Naive thymus-derived CD4-positive, alpha-beta T cell (primary cell): ENCODE measurements around the gene STX1A. TPM values are rescaled to one million over a fixed set of nuclear protein-coding genes. Genes with fewer than 3 reads are reported as not detected.

ENCODE experiments used
- ATAC-seq: fragments of 150-1000 bp; cut with Tn5 transposase; 2 replicates; pipeline ENCODE4 v1.10.0; 2021; ENCODE audit warnings: mild to moderate bottlenecking, moderate library complexity
- CTCF ChIA-PET: fragments of 350-600 bp; sonication (Branson Sonifier 250); formaldehyde crosslinking; loops from one replicate; lab custom pipeline; 2021; ENCODE audit warnings: antibody characterized with exemption; lab: Charles Lee
- POLR2A ChIA-PET: fragments of 350-600 bp; sonication (Branson Sonifier 250); formaldehyde crosslinking; loops from one replicate; lab custom pipeline; 2021; ENCODE audit warnings: antibody characterized with exemption, inconsistent platforms; lab: Charles Lee
- DNase-seq, 9 donors: peaks; one replicate each; pipeline versions ENCODE4 v3.0.0 to v3.0.0-alpha.2; 2020 to 2022; ENCODE audit warnings: mixed read lengths in 1 of 9
- H3K27ac ChIP-seq: one replicate; pipeline ENCODE4 v1.7.0; 2013; ENCODE audit warnings: mild to moderate bottlenecking, low read depth, low read length, moderate library complexity
- H3K27me3 ChIP-seq, 2 donors: one replicate each; pipeline ENCODE4 v1.7.0; 2013; ENCODE audit warnings: low read length in 2 of 2, mild to moderate bottlenecking in 2 of 2, moderate library complexity in 2 of 2; ENCODE audit not compliant: control insufficient read depth in 2 of 2, insufficient read depth in 2 of 2
- H3K36me3 ChIP-seq, 3 experiments: 1 replicate in 2 of 3; 2 replicates in 1 of 3; pipeline ENCODE4 v1.7.0; 2013; ENCODE audit warnings: low read length in 3 of 3, mild to moderate bottlenecking in 3 of 3, moderate library complexity in 1 of 3; ENCODE audit not compliant: insufficient read depth in 3 of 3, control insufficient read depth in 2 of 3
- H3K4me1 ChIP-seq, 2 donors: one replicate each; pipeline ENCODE4 v1.7.0; 2013; ENCODE audit warnings: low read length in 2 of 2, mild to moderate bottlenecking in 2 of 2, moderate library complexity in 1 of 2; ENCODE audit not compliant: control insufficient read depth in 2 of 2, insufficient read depth in 2 of 2
- H3K4me3 ChIP-seq: 2 replicates; pipeline ENCODE4 v1.7.0; 2013; ENCODE audit warnings: mild to moderate bottlenecking, low read length
- H3K9me3 ChIP-seq, 3 experiments: 1 replicate in 2 of 3; 2 replicates in 1 of 3; pipeline ENCODE4 v1.7.0; 2013; ENCODE audit warnings: low read length in 3 of 3; ENCODE audit not compliant: control insufficient read depth in 2 of 3
- H3K27ac Mint-ChIP-seq, 9 donors: one replicate each; pipeline ENCODE4 v1.8.0; 2020 to 2022; ENCODE audit warnings: mixed read lengths in 9 of 9, mild to moderate bottlenecking in 8 of 9, moderate library complexity in 5 of 9, inconsistent platforms in 2 of 9
- H3K27me3 Mint-ChIP-seq, 5 donors: one replicate each; pipeline ENCODE4 v1.8.0; 2021 to 2022; ENCODE audit warnings: mixed read lengths in 5 of 5, mild to moderate bottlenecking in 1 of 5
- H3K36me3 Mint-ChIP-seq, 5 donors: one replicate each; pipeline ENCODE4 v1.8.0; 2020 to 2022; ENCODE audit warnings: mixed read lengths in 5 of 5, mild to moderate bottlenecking in 3 of 5, inconsistent platforms in 1 of 5
- H3K4me1 Mint-ChIP-seq, 7 donors: one replicate each; pipeline ENCODE4 v1.8.0; 2020 to 2022; ENCODE audit warnings: mixed read lengths in 7 of 7, mild to moderate bottlenecking in 3 of 7, inconsistent platforms in 1 of 7
- H3K4me3 Mint-ChIP-seq, 10 donors: one replicate each; pipeline ENCODE4 v1.8.0; 2020 to 2022; ENCODE audit warnings: mild to moderate bottlenecking in 10 of 10, mixed read lengths in 10 of 10, moderate library complexity in 6 of 10, inconsistent platforms in 2 of 10
- H3K9me3 Mint-ChIP-seq, 11 donors: one replicate each; pipeline ENCODE4 v1.8.0; 2020 to 2022; ENCODE audit warnings: mixed read lengths in 11 of 11, mild to moderate bottlenecking in 4 of 11, inconsistent platforms in 1 of 11, moderate library complexity in 1 of 11
- intact Hi-C, 2 donors: fragments of 100-400 bp; cut with micrococcal nuclease; formaldehyde crosslinking; loops; one replicate each; pipeline ENCODE4 v1.15.1; 2023
- polyA plus RNA-seq, 2 donors: library from polyadenylated mRNA; unstranded; fragments of 300-500 nt; fragmentation: Illumina TruSeq; gene quantifications; one replicate each; pipeline ENCODE4 v1.2.3, GENCODE V29; 2021
- total RNA-seq, 6 experiments: library from RNA in 5 of 6; stranded (reverse) in 5 of 6; gene quantifications; 1 replicate in 5 of 6; 2 replicates in 1 of 6; pipeline ENCODE4 v1.2.3 and lab custom pipeline; 2021 to 2026

STX1A gene
- total and polyA plus RNA-seq, 7 experiments from 2014 or later: 1.2 to 13.4 (median 9.8) TPM

DNA sequence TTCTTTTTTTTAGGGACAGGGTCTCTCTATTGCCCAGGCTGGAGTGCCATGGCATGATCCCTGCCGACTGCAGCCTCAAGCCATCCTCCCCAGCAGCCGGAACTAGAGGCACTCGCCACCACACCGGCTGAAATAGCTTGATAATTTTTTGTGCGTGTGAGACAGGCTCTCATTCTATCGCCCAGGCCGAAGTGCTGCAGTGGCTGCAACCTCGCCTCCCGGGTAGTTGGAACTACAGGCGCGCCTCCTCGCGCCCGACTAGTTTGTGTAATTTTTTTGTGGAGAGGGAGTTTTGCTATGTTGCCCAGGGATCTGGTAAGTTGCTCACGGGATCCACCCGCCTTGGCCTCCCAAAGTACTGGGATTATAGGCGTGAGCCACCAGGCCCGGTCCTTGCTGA, 34.2 kb downstream of the STX1A start:
- no peaks in the 10 kb centered on the region for H3K9me3 Mint-ChIP-seq
- intact Hi-C loops: no loop called here
- ChIA-PET POLR2A (interaction anchor here (0.6 kb wide), 1 partner anchor 8 kb away, joined by 4 read pairs; no protein-coding TSS in a partner anchor), CTCF (interaction anchor here (0.6 to 0.8 kb wide), 2 partner anchors 206 to 385 kb away, joined by 3 read pairs; no protein-coding TSS in a partner anchor)
- DNase-seq (no peak), ATAC-seq (no peak)
- peak overlapping the region in 1 of 9 donors; percentile 45 for H3K27ac Mint-ChIP-seq
- Histone ChIP-seq H3K36me3 (peaks cover 0 to 52% (median 0%) of the 10 kb centered on the region in 3 experiments), H3K9me3 (no peaks in the 10 kb centered on the region), H3K27ac (no peak overlapping the region), H3K4me1 (peaks cover 17% of the 10 kb centered on the region in 2 donors), H3K4me3 (no peak overlapping the region), H3K27me3 (no peaks in the 10 kb centered on the region)
- peaks cover 21 to 61% (median 42%) of the 10 kb centered on the region in 7 donors for H3K4me1 Mint-ChIP-seq
- no peaks in the 10 kb centered on the region for H3K27me3 Mint-ChIP-seq
- peak overlapping the region in 8 of 10 donors; percentile 13 to 91 (median 55) for H3K4me3 Mint-ChIP-seq
- peaks cover 9 to 32% (median 25%) of the 10 kb centered on the region in 5 donors for H3K36me3 Mint-ChIP-seq

DNA sequence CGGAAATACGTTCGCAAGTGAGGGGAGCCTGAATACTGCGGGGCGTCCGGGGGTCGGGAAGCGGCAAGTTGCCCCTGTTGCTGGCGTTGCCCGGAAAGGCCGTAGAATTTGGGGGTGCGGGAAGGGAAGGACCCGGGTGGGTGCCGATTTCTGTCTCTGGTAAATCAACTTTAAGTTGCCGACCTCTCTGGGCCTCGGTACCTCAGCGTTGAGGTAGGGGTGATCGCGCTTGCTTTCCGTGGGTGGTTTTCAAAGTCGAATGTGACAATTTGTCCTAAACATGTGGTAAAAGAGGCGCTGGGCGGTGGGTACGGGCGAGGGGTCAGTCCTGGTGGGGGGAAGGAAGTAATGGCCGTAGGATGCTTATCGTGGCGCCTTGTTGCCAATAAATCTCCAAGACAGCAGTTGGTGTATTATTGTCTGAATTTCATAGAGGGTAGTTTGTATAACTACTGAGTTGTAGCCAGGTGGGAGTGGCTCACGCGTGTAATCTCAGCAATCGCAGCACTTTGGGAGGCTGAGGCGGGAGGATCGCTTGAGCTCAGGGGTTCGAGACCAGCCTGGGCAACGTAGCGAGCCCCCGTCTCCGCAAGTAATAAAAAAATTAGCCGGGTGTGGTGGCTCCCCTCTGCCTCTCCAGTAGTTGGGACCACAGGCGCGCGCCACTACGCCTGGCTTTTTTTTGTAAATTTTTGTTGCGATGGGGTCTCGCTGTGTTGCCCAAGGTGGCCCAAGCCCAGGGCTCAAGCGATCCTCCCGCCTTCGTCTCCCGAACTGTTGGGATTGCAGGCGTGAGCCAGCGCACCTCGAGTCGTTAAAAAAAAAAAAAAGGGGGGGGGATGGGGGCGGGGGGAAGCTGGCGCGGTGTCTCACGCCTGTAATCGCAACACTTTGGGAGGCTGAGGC, 35.4 kb downstream of the STX1A start:
- DNase-seq (no peak), ATAC-seq (no peak)
- Mint-ChIP-seq H3K4me3 (peak overlapping the region; percentile 91 to 98 (median 96)), H3K27ac (peak overlapping the region; percentile 91 to 97 (median 95)), H3K9me3 (no peaks in the 10 kb centered on the region), H3K27me3 (no peaks in the 10 kb centered on the region), H3K4me1 (peaks cover 21 to 65% (median 44%) of the 10 kb centered on the region in 7 donors), H3K36me3 (peaks cover 9 to 28% (median 21%) of the 10 kb centered on the region in 5 donors)
- Histone ChIP-seq H3K27ac (peak overlapping the region; percentile 91), H3K4me1 (peaks cover 17% of the 10 kb centered on the region in 2 donors), H3K4me3 (peak overlapping the region; percentile 97), H3K9me3 (no peaks in the 10 kb centered on the region), H3K27me3 (no peaks in the 10 kb centered on the region), H3K36me3 (peaks cover 0 to 53% (median 0%) of the 10 kb centered on the region in 3 experiments)
- CTCF ChIA-PET: interaction anchor here (0.6 kb wide), 1 partner anchor 19 kb away, joined by 5 read pairs; no protein-coding TSS in a partner anchor
- intact Hi-C loops: loop anchor here (1.0 to 2.0 kb wide), 10 partner anchors 17 to 855 kb away; partner anchors contain the start of genes ABHD11 (in 2 of the 2), BAZ1B (in 2 of the 2), STX1A (in 2 of the 2) and TBL2 (in 2 of the 2)
- POLR2A ChIA-PET: interaction anchor here (0.6 to 1.8 kb wide), 4 partner anchors 50 to 105 kb away, joined by 3 to 8 read pairs (median 4); partner anchors contain the start of gene ABHD11

DNA sequence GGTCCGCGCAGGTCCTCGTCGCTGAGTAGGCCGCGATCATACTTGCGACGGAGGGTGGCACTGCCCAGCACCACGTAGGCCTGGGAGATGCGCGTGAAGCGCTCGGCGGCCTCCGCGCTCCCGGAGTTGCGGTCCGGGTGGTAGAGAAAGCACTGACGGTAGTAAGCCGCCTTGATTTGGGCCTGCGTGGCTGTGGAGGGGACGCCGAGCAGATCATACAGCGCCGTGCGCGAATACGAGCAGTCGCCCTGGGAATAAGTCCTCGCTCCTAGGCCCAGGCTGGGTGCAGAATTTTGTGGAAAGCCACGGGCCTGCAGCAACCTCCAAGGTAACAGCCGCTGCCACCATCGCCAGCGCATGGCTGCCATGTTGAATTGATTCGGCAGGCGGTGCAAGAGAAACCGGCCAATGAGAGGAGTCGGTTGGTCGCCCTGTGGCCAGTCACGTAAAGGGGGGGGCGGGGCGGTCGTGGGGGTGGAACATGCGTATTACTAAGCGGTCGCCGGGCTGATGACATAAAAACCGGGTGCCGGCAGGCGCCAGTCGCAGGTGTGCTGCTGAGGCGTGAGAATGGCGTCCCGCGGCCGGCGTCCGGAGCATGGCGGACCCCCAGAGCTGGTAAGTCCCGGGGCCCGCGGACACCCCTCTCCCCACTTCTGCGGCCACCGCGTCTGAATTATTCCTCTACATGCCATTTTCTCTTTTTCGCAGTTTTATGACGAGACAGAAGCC, 36.2 kb downstream of the STX1A start, which contains the start of the genes BUD23 and DNAJC30:
Gene BUD23 (plus strand): TSS at position 542 of the 732 bp plus-strand sequence. CDS start 29 bp downstream, at position 571.
Gene DNAJC30 (minus strand): TSS at position 398 of the 732 bp plus-strand sequence. CDS start 30 bp downstream, at position 368.
- POLR2A ChIA-PET: interaction anchor here (1.0 to 1.8 kb wide), 4 partner anchors 8 to 104 kb away, joined by 3 to 8 read pairs (median 4); partner anchors contain the start of gene ABHD11
- peak; percentile 98 for ATAC-seq
- intact Hi-C loops: loop anchor here (1.0 to 2.0 kb wide), 10 partner anchors 16 to 854 kb away; partner anchors contain the start of genes ABHD11 (in 2 of the 2), BAZ1B (in 2 of the 2), STX1A (in 2 of the 2) and TBL2 (in 2 of the 2)
- peak within 1 kb of the TSS; percentile 91 to 97 (median 95) for H3K27ac Mint-ChIP-seq
- peak within 1 kb of the TSS; percentile 91 to 98 (median 96) for H3K4me3 Mint-ChIP-seq
- DNase-seq: peak; percentile 77 to 97 (median 88)
- Histone ChIP-seq H3K4me3 (peak within 1 kb of the TSS; percentile 97), H3K27me3 (no peaks in the 10 kb centered on the region), H3K27ac (peak within 1 kb of the TSS; percentile 91), H3K4me1 (peaks cover 17% of the 10 kb centered on the region in 2 donors), H3K36me3 (peaks cover 0 to 51% (median 0%) of the 10 kb centered on the region in 3 experiments), H3K9me3 (no peaks in the 10 kb centered on the region)
- H3K27me3 Mint-ChIP-seq: no peaks in the 10 kb centered on the region
- H3K36me3 Mint-ChIP-seq: peaks cover 3 to 29% (median 18%) of the 10 kb centered on the region in 5 donors
- H3K9me3 Mint-ChIP-seq: no peaks in the 10 kb centered on the region
- peaks cover 17 to 61% (median 42%) of the 10 kb centered on the region in 7 donors for H3K4me1 Mint-ChIP-seq
- CTCF ChIA-PET: no interaction called here

DNA sequence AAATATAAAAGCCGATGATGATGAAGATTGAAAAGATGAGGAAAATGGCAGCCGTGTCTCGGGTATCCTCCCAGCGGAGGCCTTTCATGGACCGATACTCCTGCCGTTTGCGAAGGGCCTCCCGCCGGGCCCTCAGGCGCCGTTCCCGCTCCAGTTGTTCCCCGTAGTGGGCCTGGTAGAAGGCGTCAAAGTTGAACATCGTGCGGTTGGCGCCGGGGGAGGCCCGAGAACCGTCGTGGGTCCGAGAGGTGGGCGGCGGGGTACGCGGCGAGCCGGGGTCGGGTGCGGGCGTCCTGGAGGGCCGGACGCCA, 36.8 kb downstream of the STX1A start:
- peaks cover 0 to 3% (median 0%) of the 10 kb centered on the region in 3 experiments for H3K9me3 ChIP-seq
- peaks cover 17% of the 10 kb centered on the region in 2 donors for H3K4me1 ChIP-seq
- peaks cover 3 to 33% (median 23%) of the 10 kb centered on the region in 5 donors for H3K36me3 Mint-ChIP-seq
- peak overlapping the region; percentile 97 for H3K4me3 ChIP-seq
- intact Hi-C loops: loop anchor here (1.0 to 2.0 kb wide), 10 partner anchors 15 to 854 kb away; partner anchors contain the start of genes ABHD11 (in 2 of the 2), BAZ1B (in 2 of the 2), STX1A (in 2 of the 2) and TBL2 (in 2 of the 2)
- H3K4me3 Mint-ChIP-seq: peak overlapping the region; percentile 91 to 98 (median 96)
- peaks cover 0 to 51% (median 0%) of the 10 kb centered on the region in 3 experiments for H3K36me3 ChIP-seq
- no peaks in the 10 kb centered on the region for H3K27me3 ChIP-seq
- peaks cover 0 to 5% (median 0%) of the 10 kb centered on the region in 11 donors for H3K9me3 Mint-ChIP-seq
- peak overlapping the region in 8 of 9 donors; percentile 91 to 97 (median 96) for H3K27ac Mint-ChIP-seq
- peak overlapping the region; percentile 91 for H3K27ac ChIP-seq
- POLR2A ChIA-PET: interaction anchor here (0.6 to 1.2 kb wide), 2 partner anchors 8 to 251 kb away, joined by 3 to 4 read pairs; no protein-coding TSS in a partner anchor
- no peak for DNase-seq
- CTCF ChIA-PET: no interaction called here
- H3K27me3 Mint-ChIP-seq: no peaks in the 10 kb centered on the region
- peaks cover 17 to 61% (median 42%) of the 10 kb centered on the region in 7 donors for H3K4me1 Mint-ChIP-seq
- ATAC-seq: no peak

DNA sequence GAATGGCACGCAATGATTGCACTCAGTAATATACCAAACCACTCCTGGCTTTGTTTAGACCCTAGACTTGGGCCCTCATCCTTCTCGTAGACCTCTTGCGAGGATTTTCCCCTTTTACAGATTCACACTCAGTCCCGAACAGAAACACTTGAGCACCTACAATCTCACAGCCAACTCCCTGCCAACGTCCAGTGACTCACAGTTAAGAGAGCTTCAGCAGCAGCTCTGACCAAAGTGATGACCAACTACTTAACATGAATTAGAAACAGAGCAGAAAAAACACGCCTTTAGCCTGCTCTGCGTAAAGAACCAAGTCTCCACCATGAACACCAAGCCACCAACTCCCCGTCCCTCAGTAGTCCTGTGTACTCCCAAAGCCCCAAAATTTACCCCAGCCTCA, 38.4 kb downstream of the STX1A start:
- H3K27me3 ChIP-seq: no peaks in the 10 kb centered on the region
- H3K4me1 ChIP-seq: peaks cover 17% of the 10 kb centered on the region in 2 donors
- Mint-ChIP-seq H3K36me3 (peaks cover 3 to 28% (median 17%) of the 10 kb centered on the region in 5 donors), H3K27me3 (no peaks in the 10 kb centered on the region), H3K4me1 (peaks cover 10 to 53% (median 34%) of the 10 kb centered on the region in 7 donors), H3K9me3 (peaks cover 0 to 5% (median 0%) of the 10 kb centered on the region in 11 donors), H3K27ac (peak overlapping the region in 6 of 9 donors; percentile 1 to 92 (median 31)), H3K4me3 (peak overlapping the region; percentile 21 to 98 (median 94))
- H3K27ac ChIP-seq: no peak overlapping the region
- H3K36me3 ChIP-seq: peaks cover 0 to 36% (median 0%) of the 10 kb centered on the region in 3 experiments
- ChIA-PET POLR2A (no interaction called here), CTCF (no interaction called here)
- intact Hi-C loops: no loop called here
- no peak overlapping the region for H3K4me3 ChIP-seq
- DNase-seq: no peak
- ATAC-seq: no peak
- H3K9me3 ChIP-seq: peaks cover 0 to 3% (median 0%) of the 10 kb centered on the region in 3 experiments
